GM21381 (cell line): Measurements from ENCODE around the gene MCOLN1.

ENCODE experiments used
- ATAC-seq: cut with Tn5 transposase; IDR thresholded peaks from one replicate; pipeline ENCODE4 v1.9.1; 2021; ENCODE audit warnings: mild to moderate bottlenecking, moderate library complexity; ENCODE audit not compliant: unreplicated experiment

Gene MCOLN1

GRCh38 chr19:7502552-7502951 lies 19.9 kb upstream of the MCOLN1 start:
- no peak for ATAC-seq

GRCh38 chr19:7504684-7505083 lies 17.7 kb upstream of the MCOLN1 start:
- ATAC-seq: no peak

- no peak for ATAC-seq
Measured at GRCh38 chr19:7505288-7505681, 17.1 kb upstream of the MCOLN1 start.

- no peak for ATAC-seq
Measured at GRCh38 chr19:7505682-7506384, 16.6 kb upstream of the MCOLN1 start.

- no peak for ATAC-seq
Measured at GRCh38 chr19:7506385-7507328, 15.8 kb upstream of the MCOLN1 start.

- ATAC-seq: no peak
Measured at GRCh38 chr19:7507884-7508283, 14.5 kb upstream of the MCOLN1 start.

- ATAC-seq: no peak
Measured at GRCh38 chr19:7509625-7510024, 12.8 kb upstream of the MCOLN1 start.

- ATAC-seq: no peak
Measured at GRCh38 chr19:7512400-7512851, 10.0 kb upstream of the MCOLN1 start.

- ATAC-seq: no peak
Measured at GRCh38 chr19:7513809-7514642, 8.4 kb upstream of the MCOLN1 start.

GRCh38 chr19:7515110-7515644 lies 7.2 kb upstream of the MCOLN1 start:
- ATAC-seq: no peak

GRCh38 chr19:7515645-7516151 lies 6.7 kb upstream of the MCOLN1 start, which contains the start of gene ZNF358:
TSS of gene ZNF358 (plus strand) at chr19:7516103. CDS start at chr19:7519243, 3,140 bp downstream.
- ATAC-seq: no peak

GRCh38 chr19:7516333-7516732 lies 6.1 kb upstream of the MCOLN1 start:
- no peak for ATAC-seq

GRCh38 chr19:7516878-7517277 lies 5.5 kb upstream of the MCOLN1 start:
- no peak for ATAC-seq

GRCh38 chr19:7519361-7520130 lies 2.9 kb upstream of the MCOLN1 start:
- no peak for ATAC-seq

GRCh38 chr19:7520131-7521051 lies 2.0 kb upstream of the MCOLN1 start:
- ATAC-seq: no peak

- no peak for ATAC-seq
Measured at GRCh38 chr19:7521551-7522071, 813 bp upstream of the MCOLN1 start.

GRCh38 chr19:7522923-7523667 lies 671 bp downstream of the MCOLN1 start:
- ATAC-seq: no peak

GRCh38 chr19:7524523-7524922 lies 2.1 kb downstream of the MCOLN1 start:
- no peak for ATAC-seq
